ENCODE results near the gene KLC1. TPM values are rescaled to one million over a fixed set of nuclear protein-coding genes. Genes with fewer than 3 reads are reported as not detected.

The KLC1 gene
- total and polyA plus RNA-seq, 10 of the 15 experiments (the other 5 are each of a cell fraction or from before 2014, with no cell fraction given) = 5.5 to 137 (median 76.1) TPM

DNA sequence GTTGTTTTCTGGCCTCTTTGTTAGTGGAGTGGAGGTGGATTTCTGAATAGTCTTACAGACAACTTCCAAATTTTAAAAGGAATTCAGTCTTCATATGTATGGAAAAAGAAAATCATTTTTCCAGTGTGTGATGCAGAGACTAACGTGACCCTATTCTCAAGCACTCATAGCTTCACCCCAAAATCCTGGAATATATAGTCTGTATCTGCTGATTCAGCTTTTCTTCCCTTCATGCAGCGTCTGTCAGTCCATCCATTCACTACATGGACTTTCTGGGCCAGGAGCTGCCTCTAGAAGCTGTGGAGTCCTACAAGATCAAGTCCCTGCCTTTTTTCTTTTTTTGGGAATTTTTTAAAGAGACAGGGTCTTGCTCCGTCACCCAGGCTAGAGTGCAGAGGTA, 23.8 kb downstream of the KLC1 start:
- FAIRE-seq = no peak
- POLR2A ChIA-PET = interaction anchor here (0.6 kb wide), 1 partner anchor 97 kb away, joined by 3 read pairs; no protein-coding TSS in a partner anchor
- Histone ChIP-seq H2AFZ (ENCODE audit: control insufficient read depth, low read depth, low read length) (no peak overlapping the region), H3K36me3 (ENCODE audit: control insufficient read depth in 2 of 2, insufficient read depth in 2 of 2, low read length in 1 of 2) (peaks cover 8 to 27% of the 10 kb centered on the region in 2 experiments), H3K4me3 (no peak overlapping the region), H3K4me2 (ENCODE audit: control insufficient read depth, insufficient read depth) (no peak overlapping the region), H4K20me1 (ENCODE audit: control insufficient read depth, insufficient read depth) (peaks cover 3% of the 10 kb centered on the region; the same call in 1 of the 2 replicates), H3K4me1 (ENCODE audit: control insufficient read depth, insufficient read depth, low read length) (peaks cover 4% of the 10 kb centered on the region), H3K79me2 (ENCODE audit: control insufficient read depth, insufficient read depth, low read length) (peaks cover 21% of the 10 kb centered on the region), H3K9ac (ENCODE audit: control insufficient read depth, insufficient read depth, low read length) (no peak overlapping the region), H3K9me3 (replicated peaks; ENCODE audit: control insufficient read depth, insufficient read depth, low read length) (no peaks in the 10 kb centered on the region), H3K27me3 (replicated peaks in 1 of 2; ENCODE audit: control insufficient read depth in 2 of 2, insufficient read depth in 2 of 2, low read length in 1 of 2) (no peaks in the 10 kb centered on the region), H3K27ac (ENCODE audit: control insufficient read depth, insufficient read depth) (no peak overlapping the region)
- RAD21 ChIA-PET (ENCODE audit: unreplicated experiment) = no interaction called here
- intact Hi-C loops (cut with micrococcal nuclease; ENCODE audit: unreplicated experiment) (no loop called here), in situ Hi-C loops (cut with MboI) (no loop called here)
- BruUV-seq (replicated peaks) = no TSS peak
- 89% methylated on average over 3 of the region's 3 CpGs for WGBS (ENCODE audit: insufficient coverage, insufficient replicate concordance, low lambda C conversion rate, missing lambda C conversion rate)
- SMC1A ChIA-PET (ENCODE audit: uncharacterized antibody, unreplicated experiment) = no interaction called here
- CTCF ChIA-PET = no interaction called here
- no peak for DNase-seq (ENCODE audit: low read depth, low spot score)
- no peak for ATAC-seq
- TF ChIP-seq BMI1 (IDR thresholded peaks at IDR 0.05; ENCODE audit: borderline replicate concordance) (no peak), RB1 (IDR thresholded peaks at IDR 0.05; ENCODE audit: borderline replicate concordance) (no peak), STAT3 (IDR thresholded peaks at IDR 0.05; ENCODE audit: low read depth, low read length) (no peak), STAT1 (conservative IDR thresholded peaks at IDR 0.05) (no peak), CHD2 (IDR thresholded peaks at IDR 0.05; ENCODE audit: borderline replicate concordance, low read depth, low read length) (no peak), RUNX3 (IDR thresholded peaks at IDR 0.05; ENCODE audit: low read length) (no peak), IKZF2 (IDR thresholded peaks at IDR 0.05) (no peak), NR2C2 (IDR thresholded peaks at IDR 0.05; ENCODE audit: borderline replicate concordance, control insufficient read depth, insufficient read length, low read depth) (no peak), GATAD2B (conservative IDR thresholded peaks at IDR 0.05; ENCODE audit: low read depth) (no peak)
- TF ChIP-seq, protein P1, sequence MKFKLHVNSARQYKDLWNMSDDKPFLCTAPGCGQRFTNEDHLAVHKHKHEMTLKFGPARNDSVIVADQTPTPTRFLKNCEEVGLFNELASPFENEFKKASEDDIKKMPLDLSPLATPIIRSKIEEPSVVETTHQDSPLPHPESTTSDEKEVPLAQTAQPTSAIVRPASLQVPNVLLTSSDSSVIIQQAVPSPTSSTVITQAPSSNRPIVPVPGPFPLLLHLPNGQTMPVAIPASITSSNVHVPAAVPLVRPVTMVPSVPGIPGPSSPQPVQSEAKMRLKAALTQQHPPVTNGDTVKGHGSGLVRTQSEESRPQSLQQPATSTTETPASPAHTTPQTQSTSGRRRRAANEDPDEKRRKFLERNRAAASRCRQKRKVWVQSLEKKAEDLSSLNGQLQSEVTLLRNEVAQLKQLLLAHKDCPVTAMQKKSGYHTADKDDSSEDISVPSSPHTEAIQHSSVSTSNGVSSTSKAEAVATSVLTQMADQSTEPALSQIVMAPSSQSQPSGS (IDR thresholded peaks at IDR 0.05; ENCODE audit: low read length) = no peak
- TF ChIP-seq, protein P2, sequence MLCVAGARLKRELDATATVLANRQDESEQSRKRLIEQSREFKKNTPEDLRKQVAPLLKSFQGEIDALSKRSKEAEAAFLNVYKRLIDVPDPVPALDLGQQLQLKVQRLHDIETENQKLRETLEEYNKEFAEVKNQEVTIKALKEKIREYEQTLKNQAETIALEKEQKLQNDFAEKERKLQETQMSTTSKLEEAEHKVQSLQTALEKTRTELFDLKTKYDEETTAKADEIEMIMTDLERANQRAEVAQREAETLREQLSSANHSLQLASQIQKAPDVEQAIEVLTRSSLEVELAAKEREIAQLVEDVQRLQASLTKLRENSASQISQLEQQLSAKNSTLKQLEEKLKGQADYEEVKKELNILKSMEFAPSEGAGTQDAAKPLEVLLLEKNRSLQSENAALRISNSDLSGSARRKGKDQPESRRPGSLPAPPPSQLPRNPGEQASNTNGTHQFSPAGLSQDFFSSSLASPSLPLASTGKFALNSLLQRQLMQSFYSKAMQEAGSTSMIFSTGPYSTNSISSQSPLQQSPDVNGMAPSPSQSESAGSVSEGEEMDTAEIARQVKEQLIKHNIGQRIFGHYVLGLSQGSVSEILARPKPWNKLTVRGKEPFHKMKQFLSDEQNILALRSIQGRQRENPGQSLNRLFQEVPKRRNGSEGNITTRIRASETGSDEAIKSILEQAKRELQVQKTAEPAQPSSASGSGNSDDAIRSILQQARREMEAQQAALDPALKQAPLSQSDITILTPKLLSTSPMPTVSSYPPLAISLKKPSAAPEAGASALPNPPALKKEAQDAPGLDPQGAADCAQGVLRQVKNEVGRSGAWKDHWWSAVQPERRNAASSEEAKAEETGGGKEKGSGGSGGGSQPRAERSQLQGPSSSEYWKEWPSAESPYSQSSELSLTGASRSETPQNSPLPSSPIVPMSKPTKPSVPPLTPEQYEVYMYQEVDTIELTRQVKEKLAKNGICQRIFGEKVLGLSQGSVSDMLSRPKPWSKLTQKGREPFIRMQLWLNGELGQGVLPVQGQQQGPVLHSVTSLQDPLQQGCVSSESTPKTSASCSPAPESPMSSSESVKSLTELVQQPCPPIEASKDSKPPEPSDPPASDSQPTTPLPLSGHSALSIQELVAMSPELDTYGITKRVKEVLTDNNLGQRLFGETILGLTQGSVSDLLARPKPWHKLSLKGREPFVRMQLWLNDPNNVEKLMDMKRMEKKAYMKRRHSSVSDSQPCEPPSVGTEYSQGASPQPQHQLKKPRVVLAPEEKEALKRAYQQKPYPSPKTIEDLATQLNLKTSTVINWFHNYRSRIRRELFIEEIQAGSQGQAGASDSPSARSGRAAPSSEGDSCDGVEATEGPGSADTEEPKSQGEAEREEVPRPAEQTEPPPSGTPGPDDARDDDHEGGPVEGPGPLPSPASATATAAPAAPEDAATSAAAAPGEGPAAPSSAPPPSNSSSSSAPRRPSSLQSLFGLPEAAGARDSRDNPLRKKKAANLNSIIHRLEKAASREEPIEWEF (IDR thresholded peaks at IDR 0.05; ENCODE audit: insufficient replicate concordance, low read depth, low read length) = no peak
- TF ChIP-seq, protein P3, sequence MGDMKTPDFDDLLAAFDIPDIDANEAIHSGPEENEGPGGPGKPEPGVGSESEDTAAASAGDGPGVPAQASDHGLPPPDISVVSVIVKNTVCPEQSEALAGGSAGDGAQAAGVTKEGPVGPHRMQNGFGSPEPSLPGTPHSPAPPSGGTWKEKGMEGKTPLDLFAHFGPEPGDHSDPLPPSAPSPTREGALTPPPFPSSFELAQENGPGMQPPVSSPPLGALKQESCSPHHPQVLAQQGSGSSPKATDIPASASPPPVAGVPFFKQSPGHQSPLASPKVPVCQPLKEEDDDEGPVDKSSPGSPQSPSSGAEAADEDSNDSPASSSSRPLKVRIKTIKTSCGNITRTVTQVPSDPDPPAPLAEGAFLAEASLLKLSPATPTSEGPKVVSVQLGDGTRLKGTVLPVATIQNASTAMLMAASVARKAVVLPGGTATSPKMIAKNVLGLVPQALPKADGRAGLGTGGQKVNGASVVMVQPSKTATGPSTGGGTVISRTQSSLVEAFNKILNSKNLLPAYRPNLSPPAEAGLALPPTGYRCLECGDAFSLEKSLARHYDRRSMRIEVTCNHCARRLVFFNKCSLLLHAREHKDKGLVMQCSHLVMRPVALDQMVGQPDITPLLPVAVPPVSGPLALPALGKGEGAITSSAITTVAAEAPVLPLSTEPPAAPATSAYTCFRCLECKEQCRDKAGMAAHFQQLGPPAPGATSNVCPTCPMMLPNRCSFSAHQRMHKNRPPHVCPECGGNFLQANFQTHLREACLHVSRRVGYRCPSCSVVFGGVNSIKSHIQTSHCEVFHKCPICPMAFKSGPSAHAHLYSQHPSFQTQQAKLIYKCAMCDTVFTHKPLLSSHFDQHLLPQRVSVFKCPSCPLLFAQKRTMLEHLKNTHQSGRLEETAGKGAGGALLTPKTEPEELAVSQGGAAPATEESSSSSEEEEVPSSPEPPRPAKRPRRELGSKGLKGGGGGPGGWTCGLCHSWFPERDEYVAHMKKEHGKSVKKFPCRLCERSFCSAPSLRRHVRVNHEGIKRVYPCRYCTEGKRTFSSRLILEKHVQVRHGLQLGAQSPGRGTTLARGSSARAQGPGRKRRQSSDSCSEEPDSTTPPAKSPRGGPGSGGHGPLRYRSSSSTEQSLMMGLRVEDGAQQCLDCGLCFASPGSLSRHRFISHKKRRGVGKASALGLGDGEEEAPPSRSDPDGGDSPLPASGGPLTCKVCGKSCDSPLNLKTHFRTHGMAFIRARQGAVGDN (IDR thresholded peaks at IDR 0.05) = no peak

Measured in GM12878 (cell line).